NCI-H2227 (cell line): Measurements from ENCODE around the gene RNF11.

Source experiments
- DNase-seq: peaks from one replicate; lab custom pipeline; 2025; ENCODE audit not compliant: unreplicated experiment; lab: John Stamatoyannopoulos, UW

The RNF11 gene

GRCh38 chr1:51311826-51312225 is 75.8 kb downstream of the RNF11 start:
- no peak for DNase-seq

GRCh38 chr1:51312718-51313117 is 76.6 kb downstream of the RNF11 start:
- DNase-seq = no peak

- DNase-seq = no peak
Measured at GRCh38 chr1:51313268-51313852, 77.3 kb downstream of the RNF11 start.

GRCh38 chr1:51313961-51314777 is 78.1 kb downstream of the RNF11 start:
- no peak for DNase-seq

- no peak for DNase-seq
Measured at GRCh38 chr1:51314974-51315373, 78.9 kb downstream of the RNF11 start.

GRCh38 chr1:51316113-51316845 is 80.2 kb downstream of the RNF11 start:
- no peak for DNase-seq

GRCh38 chr1:51316846-51317120 is 80.7 kb downstream of the RNF11 start:
- no peak for DNase-seq

- no peak for DNase-seq
Measured at GRCh38 chr1:51317798-51318197, 81.7 kb downstream of the RNF11 start.

- no peak for DNase-seq
Measured at GRCh38 chr1:51320967-51321923, 85.2 kb downstream of the RNF11 start.

GRCh38 chr1:51321924-51322280 is 85.8 kb downstream of the RNF11 start:
- DNase-seq = no peak

- DNase-seq = no peak
Measured at GRCh38 chr1:51322417-51323101, 86.5 kb downstream of the RNF11 start.
